ENCODE results near the gene GPATCH2L. TPM values are rescaled to one million over a fixed set of nuclear protein-coding genes. Genes with fewer than 3 reads are reported as not detected.

Gene GPATCH2L
- polyA plus RNA-seq, 4 donors = 3.4 to 23.7 (median 5.5) TPM

- Histone ChIP-seq H3K4me3 (ENCODE audit: low read depth in 1 of 3, low read length in 3 of 3) (no peak overlapping the region), H3K27ac (ENCODE audit: low read depth in 1 of 3, low read length in 2 of 3) (no peak overlapping the region), H3K9me3 (ENCODE audit: control insufficient read depth in 2 of 2, insufficient read depth in 1 of 2, low read depth in 1 of 2, low read length in 1 of 2) (no peaks in the 10 kb centered on the region), H3K36me3 (ENCODE audit: control insufficient read depth in 3 of 3, insufficient read depth in 2 of 3, low read depth in 1 of 3, low read length in 3 of 3) (no peaks in the 10 kb centered on the region), H3K27me3 (ENCODE audit: control insufficient read depth in 3 of 3, insufficient read depth in 3 of 3, low read length in 3 of 3) (peaks cover 2 to 41% (median 23%) of the 10 kb centered on the region in 3 donors), H3K4me1 (ENCODE audit: control insufficient read depth in 3 of 3, insufficient read depth in 2 of 3, low read depth in 1 of 3, low read length in 2 of 3) (no peaks in the 10 kb centered on the region)
- FAIRE-seq (no peak), DNase-seq (no peak)
- WGBS, 3 donors = 19 to 34% (median 22%) methylated on average over 29 to 30 of the region's 30 CpGs
Measured at GRCh38 chr14:76131071-76131965, 20.4 kb upstream of the GPATCH2L start.

DNA sequence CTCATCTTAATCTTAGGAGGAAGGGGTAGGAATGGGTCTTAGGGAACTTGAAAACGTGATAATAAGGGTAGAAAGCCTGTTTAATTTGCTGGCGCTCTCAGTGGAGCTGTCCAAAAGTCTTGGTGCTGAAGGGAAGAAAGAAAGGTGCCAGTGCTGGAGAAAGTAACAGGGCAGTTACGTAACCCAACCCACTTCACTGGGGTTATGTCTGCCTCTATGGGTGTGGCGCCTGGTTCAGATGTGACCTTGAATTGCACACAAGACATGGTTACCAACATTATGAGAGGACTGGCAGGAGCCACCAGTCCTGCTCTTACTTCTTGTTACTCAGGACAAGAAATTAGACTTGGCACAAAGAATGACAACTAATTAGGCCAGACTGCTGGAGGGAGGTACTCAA lies 18.6 kb upstream of the GPATCH2L start:
- Histone ChIP-seq H3K9me3 (ENCODE audit: control insufficient read depth in 2 of 2, insufficient read depth in 1 of 2, low read depth in 1 of 2, low read length in 1 of 2) (no peaks in the 10 kb centered on the region), H3K27ac (ENCODE audit: low read depth in 1 of 3, low read length in 2 of 3) (no peak overlapping the region), H3K4me3 (ENCODE audit: low read depth in 1 of 3, low read length in 3 of 3) (no peak overlapping the region), H3K27me3 (ENCODE audit: control insufficient read depth in 3 of 3, insufficient read depth in 3 of 3, low read length in 3 of 3) (peaks cover 2 to 57% (median 30%) of the 10 kb centered on the region in 3 donors), H3K4me1 (ENCODE audit: control insufficient read depth in 3 of 3, insufficient read depth in 2 of 3, low read depth in 1 of 3, low read length in 2 of 3) (no peaks in the 10 kb centered on the region), H3K36me3 (ENCODE audit: control insufficient read depth in 3 of 3, insufficient read depth in 2 of 3, low read depth in 1 of 3, low read length in 3 of 3) (no peaks in the 10 kb centered on the region)
- FAIRE-seq = no peak
- peak in 1 of 2 donors; percentile 44 for DNase-seq
- WGBS, 3 donors = 23 to 29% (median 23%) methylated on average over 4 of the region's 4 CpGs

GRCh38 chr14:76134231-76134630 lies 17.5 kb upstream of the GPATCH2L start:
- H3K9me3 ChIP-seq (ENCODE audit: control insufficient read depth in 2 of 2, insufficient read depth in 1 of 2, low read depth in 1 of 2, low read length in 1 of 2) = no peaks in the 10 kb centered on the region
- H3K4me3 ChIP-seq (ENCODE audit: low read depth in 1 of 3, low read length in 3 of 3) = no peak overlapping the region
- no peaks in the 10 kb centered on the region for H3K36me3 ChIP-seq (ENCODE audit: control insufficient read depth in 3 of 3, insufficient read depth in 2 of 3, low read depth in 1 of 3, low read length in 3 of 3)
- DNase-seq (no peak), FAIRE-seq (no peak)
- H3K27me3 ChIP-seq (ENCODE audit: control insufficient read depth in 3 of 3, insufficient read depth in 3 of 3, low read length in 3 of 3) = peaks cover 5 to 67% (median 32%) of the 10 kb centered on the region in 3 donors
- WGBS, 3 donors = 88 to 91% (median 91%) methylated on average over 19 of the region's 19 CpGs
- no peaks in the 10 kb centered on the region for H3K4me1 ChIP-seq (ENCODE audit: control insufficient read depth in 3 of 3, insufficient read depth in 2 of 3, low read depth in 1 of 3, low read length in 2 of 3)
- no peak overlapping the region for H3K27ac ChIP-seq (ENCODE audit: low read depth in 1 of 3, low read length in 2 of 3)

DNA sequence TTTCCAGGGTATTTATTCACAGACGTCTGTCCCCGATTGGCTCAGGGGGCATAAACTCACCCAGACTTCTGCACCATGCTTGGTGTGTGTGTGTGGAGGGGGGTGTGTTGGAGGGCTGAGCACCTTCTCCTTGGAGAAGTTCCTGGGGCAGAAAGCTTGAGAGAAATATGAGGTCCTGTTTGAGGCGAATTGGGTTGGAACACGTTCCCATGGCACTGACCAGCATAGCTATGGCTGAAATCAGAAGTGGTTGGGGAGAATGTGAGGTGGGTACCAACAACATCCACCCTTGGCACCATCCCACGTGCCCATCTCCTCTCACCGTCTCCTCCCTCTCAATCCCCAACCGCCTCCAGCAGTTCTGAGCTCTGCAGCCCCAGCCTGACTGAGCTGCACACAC lies 16.0 kb upstream of the GPATCH2L start:
- DNase-seq (no peak), FAIRE-seq (no peak)
- 59 to 63% (median 60%) methylated on average over 7 of the region's 7 CpGs for WGBS, 3 donors

DNA sequence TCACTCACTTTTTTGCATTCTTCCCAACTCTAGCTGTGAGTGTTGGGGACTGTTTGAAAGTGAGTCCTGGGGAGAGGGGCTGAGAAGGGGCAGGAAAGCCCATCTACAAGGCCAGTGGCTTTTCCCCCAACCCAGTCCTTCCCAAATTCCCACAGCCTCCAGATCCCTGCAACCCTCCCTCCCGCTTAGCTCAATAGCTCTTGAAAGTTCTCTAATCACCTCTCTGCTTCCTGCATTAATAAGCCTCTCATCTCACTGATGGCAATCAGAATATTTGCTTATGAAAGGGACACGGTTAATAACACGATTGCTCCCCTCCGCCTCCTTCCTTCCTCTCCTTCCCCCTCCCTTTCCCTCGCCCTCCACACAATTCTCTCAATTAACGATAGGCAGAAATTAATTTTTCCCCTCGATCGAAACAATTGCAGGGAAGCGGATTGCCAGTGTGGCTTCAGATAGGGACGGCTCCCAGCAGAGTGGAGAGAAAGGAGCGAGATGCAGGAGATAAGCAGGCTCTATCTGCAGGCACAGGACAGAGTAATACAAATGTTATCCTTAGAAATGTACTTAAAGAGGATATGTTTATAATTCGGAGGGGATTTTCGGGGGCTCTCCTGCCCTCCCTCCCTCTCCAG lies 15.1 kb upstream of the GPATCH2L start:
- WGBS, 3 donors = 18 to 25% (median 18%) methylated on average over 13 of the region's 13 CpGs
- Histone ChIP-seq H3K9me3 (ENCODE audit: control insufficient read depth in 2 of 2, insufficient read depth in 1 of 2, low read depth in 1 of 2, low read length in 1 of 2) (no peaks in the 10 kb centered on the region), H3K36me3 (ENCODE audit: control insufficient read depth in 3 of 3, insufficient read depth in 2 of 3, low read depth in 1 of 3, low read length in 3 of 3) (no peaks in the 10 kb centered on the region), H3K4me3 (ENCODE audit: low read depth in 1 of 3, low read length in 3 of 3) (no peak overlapping the region), H3K27me3 (ENCODE audit: control insufficient read depth in 3 of 3, insufficient read depth in 3 of 3, low read length in 3 of 3) (peaks cover 5 to 72% (median 36%) of the 10 kb centered on the region in 3 donors), H3K4me1 (ENCODE audit: control insufficient read depth in 3 of 3, insufficient read depth in 2 of 3, low read depth in 1 of 3, low read length in 2 of 3) (no peaks in the 10 kb centered on the region), H3K27ac (ENCODE audit: low read depth in 1 of 3, low read length in 2 of 3) (no peak overlapping the region)
- no peak for FAIRE-seq
- no peak for DNase-seq

More for the DNA sequence above, 16.0 kb upstream of the GPATCH2L start:
- Histone ChIP-seq H3K9me3 (ENCODE audit: control insufficient read depth in 2 of 2, insufficient read depth in 1 of 2, low read depth in 1 of 2, low read length in 1 of 2) (no peaks in the 10 kb centered on the region), H3K36me3 (ENCODE audit: control insufficient read depth in 3 of 3, insufficient read depth in 2 of 3, low read depth in 1 of 3, low read length in 3 of 3) (no peaks in the 10 kb centered on the region), H3K4me1 (ENCODE audit: control insufficient read depth in 3 of 3, insufficient read depth in 2 of 3, low read depth in 1 of 3, low read length in 2 of 3) (no peaks in the 10 kb centered on the region), H3K4me3 (ENCODE audit: low read depth in 1 of 3, low read length in 3 of 3) (no peak overlapping the region), H3K27ac (ENCODE audit: low read depth in 1 of 3, low read length in 2 of 3) (no peak overlapping the region), H3K27me3 (ENCODE audit: control insufficient read depth in 3 of 3, insufficient read depth in 3 of 3, low read length in 3 of 3) (peaks cover 6 to 78% (median 40%) of the 10 kb centered on the region in 3 donors)

DNA sequence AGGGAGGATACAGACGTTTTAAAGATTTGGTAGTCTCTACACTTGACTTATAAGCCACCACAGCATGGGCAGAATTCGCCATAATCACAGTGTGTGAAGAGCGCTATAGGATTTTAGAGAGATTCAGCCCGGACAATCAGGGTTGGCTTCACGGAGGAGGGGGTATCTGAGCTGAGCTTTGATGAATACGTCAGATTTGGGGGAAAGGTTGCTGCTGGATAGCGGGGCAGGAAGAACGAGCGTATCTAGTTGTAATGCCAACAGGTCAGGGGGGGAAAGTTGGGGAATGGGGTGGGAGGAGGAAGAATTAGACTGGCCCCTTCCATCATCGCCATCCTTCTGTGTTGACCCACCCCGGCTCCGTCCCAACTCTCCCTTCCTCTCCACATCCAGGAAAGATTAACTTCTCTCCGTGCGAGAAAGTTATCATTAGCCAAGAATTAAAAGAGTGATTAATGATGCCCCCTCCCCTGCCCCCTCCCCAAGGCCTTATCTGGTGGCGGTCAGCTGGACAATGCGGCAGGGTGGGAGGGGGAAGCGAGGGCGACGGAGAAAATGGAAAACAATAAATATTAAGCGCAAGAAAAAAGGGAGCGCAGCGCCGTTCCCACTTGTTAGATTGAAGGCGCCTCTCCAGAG lies 13.5 kb upstream of the GPATCH2L start:
- Histone ChIP-seq H3K9me3 (ENCODE audit: control insufficient read depth in 2 of 2, insufficient read depth in 1 of 2, low read depth in 1 of 2, low read length in 1 of 2) (peaks cover 0 to 6% of the 10 kb centered on the region in 2 donors), H3K4me3 (ENCODE audit: low read depth in 1 of 3, low read length in 3 of 3) (no peak overlapping the region), H3K36me3 (ENCODE audit: control insufficient read depth in 3 of 3, insufficient read depth in 2 of 3, low read depth in 1 of 3, low read length in 3 of 3) (no peaks in the 10 kb centered on the region), H3K27ac (ENCODE audit: low read depth in 1 of 3, low read length in 2 of 3) (no peak overlapping the region), H3K27me3 (ENCODE audit: control insufficient read depth in 3 of 3, insufficient read depth in 3 of 3, low read length in 3 of 3) (peaks cover 4 to 61% (median 30%) of the 10 kb centered on the region in 3 donors), H3K4me1 (ENCODE audit: control insufficient read depth in 3 of 3, insufficient read depth in 2 of 3, low read depth in 1 of 3, low read length in 2 of 3) (no peaks in the 10 kb centered on the region)
- 7 to 11% (median 10%) methylated on average over 23 to 24 of the region's 24 CpGs for WGBS, 3 donors
- DNase-seq (no peak), FAIRE-seq (no peak)

DNA sequence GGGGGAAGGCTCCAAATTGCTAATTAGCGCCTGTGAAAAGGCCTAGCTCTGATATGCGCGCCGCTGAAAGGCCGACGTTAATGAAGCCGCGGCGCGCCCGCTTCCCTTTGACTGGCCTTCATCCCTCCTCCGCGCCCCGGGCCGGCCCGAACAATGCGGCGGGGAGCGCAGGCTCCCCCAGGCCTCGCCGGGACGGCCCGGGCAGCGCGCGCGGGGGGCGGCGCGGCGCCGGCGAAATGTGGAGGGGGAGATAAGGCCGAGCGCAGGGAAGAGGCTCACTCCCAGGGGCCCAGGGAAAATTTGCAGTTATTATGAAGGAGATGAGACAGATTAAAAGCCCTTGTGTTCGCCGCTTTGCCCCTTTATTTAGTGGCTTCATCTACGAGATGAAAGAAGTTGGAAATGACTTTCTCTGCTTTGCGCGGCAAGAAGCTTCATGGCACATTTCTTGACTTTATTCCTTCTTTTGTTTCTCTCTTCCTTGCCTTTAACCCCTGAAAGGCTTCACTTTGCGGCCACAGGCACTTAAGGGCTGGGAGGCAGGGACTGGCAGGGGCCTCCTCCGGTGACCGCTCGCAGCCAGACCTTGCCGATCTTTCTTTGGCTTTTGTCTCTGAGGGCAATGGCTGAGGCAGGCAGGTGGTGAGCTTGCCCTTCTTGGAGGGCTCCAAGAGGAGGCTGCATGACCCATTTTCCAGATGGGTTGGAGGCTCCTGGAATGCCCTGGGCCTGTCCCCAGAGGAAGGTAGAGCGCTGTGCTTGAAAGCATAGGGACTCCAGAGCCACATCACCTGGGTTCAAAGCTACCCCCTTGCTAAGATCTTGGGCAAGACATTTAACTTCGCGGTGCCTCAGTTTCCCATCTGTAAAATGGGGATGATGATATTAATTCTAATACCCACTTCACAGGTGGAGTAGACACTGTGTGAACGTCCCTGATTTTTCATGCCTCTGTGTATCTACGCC lies 12.7 kb upstream of the GPATCH2L start:
- Histone ChIP-seq H3K36me3 (ENCODE audit: control insufficient read depth in 3 of 3, insufficient read depth in 2 of 3, low read depth in 1 of 3, low read length in 3 of 3) (no peaks in the 10 kb centered on the region), H3K4me3 (ENCODE audit: low read depth in 1 of 3, low read length in 3 of 3) (no peak overlapping the region), H3K4me1 (ENCODE audit: control insufficient read depth in 3 of 3, insufficient read depth in 2 of 3, low read depth in 1 of 3, low read length in 2 of 3) (no peaks in the 10 kb centered on the region), H3K9me3 (ENCODE audit: control insufficient read depth in 2 of 2, insufficient read depth in 1 of 2, low read depth in 1 of 2, low read length in 1 of 2) (peaks cover 0 to 9% of the 10 kb centered on the region in 2 donors), H3K27me3 (ENCODE audit: control insufficient read depth in 3 of 3, insufficient read depth in 3 of 3, low read length in 3 of 3) (peaks cover 4 to 59% (median 30%) of the 10 kb centered on the region in 3 donors), H3K27ac (ENCODE audit: low read depth in 1 of 3, low read length in 2 of 3) (no peak overlapping the region)
- WGBS, 3 donors = 10 to 14% (median 12%) methylated on average over 50 of the region's 50 CpGs
- DNase-seq = peak in 1 of 2 donors; percentile 7
- FAIRE-seq = no peak

Measured in small intestine (tissue), 7 donors.